ENCODE measurements around the gene AOPEP.

Gene AOPEP

GRCh38 chr9:95025213-95026147, 299.0 kb downstream of the AOPEP start:
- DNase-seq, result no peak

DNA sequence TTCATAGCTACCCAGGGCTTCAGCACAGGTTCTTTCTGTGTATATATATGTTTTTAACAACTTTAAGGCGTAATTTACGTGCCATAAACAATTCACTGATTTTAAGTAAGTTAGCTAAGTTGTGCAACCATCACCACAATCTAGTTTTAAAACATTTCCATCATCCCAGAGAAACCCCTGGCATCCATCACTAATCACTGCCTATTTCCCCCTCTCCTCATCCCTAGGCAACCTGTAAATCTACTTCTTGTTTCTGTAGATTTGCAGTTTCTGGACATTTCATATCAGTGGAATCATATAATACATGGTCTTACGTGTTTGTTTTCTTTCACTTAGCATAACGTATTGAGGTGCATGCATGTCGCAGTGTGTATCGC, 299.6 kb downstream of the AOPEP start:
- DNase-seq, result no peak

- no peak for DNase-seq
Measured at GRCh38 chr9:95027914-95028852, 301.7 kb downstream of the AOPEP start.

DNA sequence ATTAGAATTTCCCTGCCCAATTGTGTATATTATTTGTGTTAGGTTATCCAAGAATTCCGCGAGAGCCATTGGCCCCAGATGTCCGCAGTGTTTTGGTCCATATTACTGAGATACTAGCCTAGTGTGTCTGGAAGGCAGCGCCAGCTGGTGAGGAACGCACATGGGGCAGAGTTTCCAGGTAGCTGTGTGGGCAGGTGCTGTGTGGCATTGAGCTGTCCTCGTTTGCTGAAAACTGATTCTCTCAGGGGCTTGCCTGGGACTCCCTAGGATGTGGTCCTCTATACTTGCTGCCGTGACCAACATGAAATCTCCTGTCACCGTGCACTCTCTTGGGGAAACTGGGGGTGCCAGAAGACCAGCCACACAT, 302.3 kb downstream of the AOPEP start:
- no peak for DNase-seq

DNA sequence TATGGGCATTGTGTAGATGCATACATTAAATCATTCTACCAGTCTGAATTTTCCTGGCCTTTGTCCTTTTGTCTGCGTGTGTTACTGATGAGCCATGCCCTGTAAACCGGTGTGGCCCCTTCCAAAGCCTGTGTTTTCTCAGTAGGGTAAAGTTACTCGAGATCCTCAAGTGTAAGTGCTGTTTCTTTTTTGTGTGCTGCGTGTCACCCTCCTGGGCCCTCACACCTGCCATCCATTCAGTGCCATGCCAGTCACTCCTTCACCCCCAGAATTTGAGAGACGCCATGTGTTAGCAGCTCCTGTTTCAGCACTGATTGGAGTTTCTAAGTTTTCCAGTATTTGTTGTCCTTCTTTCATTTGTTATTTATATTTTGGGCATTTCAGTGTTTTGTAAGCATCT, 302.8 kb downstream of the AOPEP start:
- DNase-seq, result no peak

GRCh38 chr9:95029720-95030119, 303.2 kb downstream of the AOPEP start:
- DNase-seq, result no peak

- no peak for DNase-seq
Measured at GRCh38 chr9:95030344-95030743, 303.8 kb downstream of the AOPEP start.

DNA sequence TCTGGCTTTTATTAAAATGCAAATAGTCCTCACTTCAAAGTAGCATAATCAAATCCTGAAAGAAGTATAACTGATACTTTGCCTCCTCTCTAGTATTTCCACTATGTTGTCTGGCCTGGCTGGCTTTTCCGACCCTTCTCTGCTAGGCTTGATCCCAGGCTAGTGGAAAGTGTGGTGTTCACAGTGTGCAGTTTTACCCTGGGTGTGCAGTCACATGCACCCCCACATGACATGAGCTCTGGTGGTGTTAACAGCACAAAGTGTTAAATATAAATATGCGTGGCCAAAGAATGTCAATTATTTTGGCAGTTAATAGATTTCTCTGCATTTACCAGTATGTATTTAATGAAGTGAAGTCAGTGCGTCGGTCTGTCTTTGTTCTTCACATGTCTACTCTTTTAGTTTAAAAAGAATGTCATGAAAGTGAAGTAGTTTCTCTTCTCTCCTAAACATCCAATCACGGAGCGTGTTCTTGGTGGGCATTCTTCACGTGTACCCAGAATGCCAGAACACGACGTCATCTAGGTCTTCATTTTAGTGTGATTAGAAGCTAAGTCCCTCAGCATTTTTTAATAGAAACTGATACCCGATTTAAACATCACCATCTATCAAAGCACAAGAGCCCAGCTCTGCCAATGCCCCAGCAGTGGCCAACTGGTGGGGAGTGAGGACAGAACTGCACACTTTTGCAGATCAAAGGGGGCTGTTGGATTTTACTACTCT, 304.6 kb downstream of the AOPEP start:
- no peak for DNase-seq

DNA sequence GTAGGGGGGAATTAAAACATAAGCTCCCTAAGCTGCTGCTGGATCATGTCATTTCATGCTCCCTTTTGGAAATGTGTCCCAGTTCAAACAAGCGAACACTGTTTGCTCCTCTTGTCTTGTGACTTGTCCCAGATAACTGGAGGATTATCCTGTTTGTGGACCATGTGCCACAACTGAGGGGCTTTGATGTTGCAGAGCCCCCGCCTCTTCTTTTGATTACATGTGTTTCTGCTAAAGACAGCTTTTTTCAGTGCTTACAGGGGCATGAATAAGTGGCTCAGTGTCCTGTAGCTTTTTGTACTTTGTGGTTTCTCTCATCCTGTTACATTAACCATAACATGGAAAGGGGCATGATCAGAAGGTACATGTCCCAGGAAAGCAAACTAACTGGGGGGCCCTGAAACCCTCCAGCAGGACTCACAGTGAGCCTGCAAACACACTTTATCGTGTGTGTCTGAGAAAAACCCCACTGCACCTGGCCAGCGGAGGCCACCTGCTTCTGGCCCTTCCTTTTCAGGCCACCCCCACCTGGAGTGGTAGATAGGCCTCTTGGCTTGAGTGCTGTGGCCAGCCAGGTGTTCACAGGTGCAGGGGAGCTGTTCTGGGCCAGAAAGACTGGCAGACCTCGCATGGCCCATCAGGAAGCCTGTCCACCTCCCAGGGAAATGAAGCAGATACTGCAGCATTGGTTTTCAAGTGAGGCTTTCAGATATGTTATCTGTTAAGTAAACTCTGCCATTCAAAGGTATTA, 305.4 kb downstream of the AOPEP start:
- DNase-seq, result no peak

DNA sequence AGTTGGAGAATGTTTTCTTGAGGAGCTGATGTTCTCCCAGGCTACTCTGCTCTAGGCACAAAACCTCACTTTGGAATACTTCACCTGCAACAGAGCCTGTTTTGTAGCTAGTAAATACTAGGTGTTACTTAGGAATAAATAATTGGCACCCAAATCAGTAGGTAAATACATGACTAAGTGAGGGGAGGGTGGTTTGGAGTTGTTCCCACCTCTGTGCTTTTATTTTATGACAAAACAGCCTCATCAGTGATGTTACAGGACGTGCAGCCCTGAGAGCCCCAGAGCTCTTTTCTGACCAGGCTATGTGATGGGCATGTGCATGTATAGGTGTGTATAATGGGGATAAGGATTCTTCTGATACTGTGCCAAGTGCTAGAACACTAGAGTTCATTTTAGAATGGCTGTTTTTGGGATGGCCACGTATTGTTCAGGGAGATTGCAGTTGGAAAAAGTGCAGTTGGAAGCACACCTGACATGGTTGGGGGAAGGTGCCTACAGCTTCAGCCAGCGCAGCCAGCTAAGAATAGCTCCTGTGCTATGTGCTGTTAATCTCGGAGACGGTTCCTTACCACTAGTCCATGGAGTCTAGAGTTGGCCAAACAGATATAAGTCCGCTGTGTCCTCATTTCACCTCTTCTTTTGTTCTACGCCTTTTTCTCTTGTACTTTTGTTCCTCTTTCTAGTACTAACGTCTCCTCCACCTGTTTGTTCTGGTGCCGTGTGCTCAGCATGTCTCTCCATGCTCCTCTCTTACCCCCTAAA, 306.3 kb downstream of the AOPEP start:
- no peak for DNase-seq

DNA sequence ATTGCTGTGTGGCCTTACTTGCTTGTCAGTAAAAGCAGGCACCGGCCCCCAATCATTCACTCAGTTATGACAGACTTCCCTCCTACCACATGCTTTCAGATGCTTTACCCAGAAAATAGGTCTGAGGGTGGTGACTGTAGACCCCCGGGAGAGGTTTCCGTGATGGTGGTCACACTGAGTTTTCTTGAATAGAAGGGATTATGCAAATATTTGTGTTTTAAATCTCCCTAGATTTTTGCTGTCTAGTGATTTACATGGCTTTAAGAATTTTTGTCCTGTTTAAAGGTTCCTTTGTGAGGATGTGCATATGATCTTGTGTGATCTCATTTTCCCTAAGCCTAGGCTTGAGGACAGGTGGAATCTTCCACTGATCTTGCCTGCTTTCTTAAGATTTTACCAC, 309.3 kb downstream of the AOPEP start:
- no peak for DNase-seq

- DNase-seq, result no peak
Measured at GRCh38 chr9:95036676-95037075, 310.2 kb downstream of the AOPEP start.

- no peak for DNase-seq
Measured at GRCh38 chr9:95037789-95038521, 311.5 kb downstream of the AOPEP start.

DNA sequence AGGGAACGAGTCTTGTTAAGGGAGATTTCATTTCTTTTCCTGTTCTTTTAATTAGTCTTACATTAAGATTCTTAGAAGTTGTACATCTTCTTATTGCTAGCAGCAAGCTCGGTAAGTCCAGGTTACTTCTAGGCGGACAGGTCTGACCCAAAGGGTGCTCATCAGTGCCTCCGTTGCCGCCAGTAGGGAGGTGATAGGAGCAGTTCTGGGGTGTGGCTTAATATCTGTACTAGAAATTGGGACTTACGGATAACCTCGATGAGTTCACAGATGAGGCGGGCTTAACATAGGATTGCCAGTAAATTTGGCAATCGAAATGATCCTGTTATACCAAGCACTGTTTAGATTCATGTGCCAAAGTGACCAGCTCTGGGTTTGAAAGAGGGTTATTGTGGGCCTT, 312.2 kb downstream of the AOPEP start:
- no peak for DNase-seq

- no peak for DNase-seq
Measured at GRCh38 chr9:95040106-95040505, 313.6 kb downstream of the AOPEP start.

- no peak for DNase-seq
Measured at GRCh38 chr9:95043826-95044225, 317.3 kb downstream of the AOPEP start.

DNA sequence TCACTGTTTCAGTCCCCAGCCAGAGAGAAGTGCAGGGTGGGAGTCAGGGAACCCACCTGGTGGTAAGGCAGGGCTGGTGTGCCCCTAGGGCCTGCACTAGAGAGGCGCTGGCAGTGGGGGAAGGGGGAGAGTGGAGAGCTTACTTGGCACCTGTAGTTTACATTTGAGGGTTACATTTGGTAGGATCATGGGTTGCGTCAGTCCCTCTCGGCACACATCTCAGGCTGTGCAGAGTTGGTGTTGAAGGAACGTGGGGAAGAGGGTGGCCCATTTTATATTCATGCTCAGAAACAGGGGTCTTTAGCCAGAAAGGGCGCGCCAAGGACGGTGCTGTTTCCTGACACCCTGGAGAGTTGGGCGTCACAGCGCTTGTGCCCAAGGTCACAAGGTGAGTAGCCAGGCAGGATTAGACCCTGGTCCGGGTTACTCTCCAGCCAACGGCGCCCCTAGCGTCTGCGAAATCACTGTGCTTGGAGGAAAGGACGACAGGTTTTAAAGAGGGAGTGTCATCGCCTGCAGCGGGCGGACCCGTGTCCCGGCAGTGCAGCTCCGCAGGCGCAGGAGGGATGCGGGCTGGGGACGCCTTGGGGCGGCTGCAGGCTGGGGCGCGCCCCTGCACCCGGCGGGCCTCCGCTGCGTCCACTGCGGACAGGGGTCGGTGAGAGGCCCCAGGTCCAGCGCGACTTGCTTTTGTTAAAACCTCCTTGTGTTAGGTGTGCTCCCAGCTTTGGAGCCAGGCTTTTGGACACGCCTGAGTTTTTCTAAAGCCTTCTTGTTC, 318.4 kb downstream of the AOPEP start:
- DNase-seq, result no peak

GRCh38 chr9:95045751-95046150, 319.3 kb downstream of the AOPEP start:
- no peak for DNase-seq

DNA sequence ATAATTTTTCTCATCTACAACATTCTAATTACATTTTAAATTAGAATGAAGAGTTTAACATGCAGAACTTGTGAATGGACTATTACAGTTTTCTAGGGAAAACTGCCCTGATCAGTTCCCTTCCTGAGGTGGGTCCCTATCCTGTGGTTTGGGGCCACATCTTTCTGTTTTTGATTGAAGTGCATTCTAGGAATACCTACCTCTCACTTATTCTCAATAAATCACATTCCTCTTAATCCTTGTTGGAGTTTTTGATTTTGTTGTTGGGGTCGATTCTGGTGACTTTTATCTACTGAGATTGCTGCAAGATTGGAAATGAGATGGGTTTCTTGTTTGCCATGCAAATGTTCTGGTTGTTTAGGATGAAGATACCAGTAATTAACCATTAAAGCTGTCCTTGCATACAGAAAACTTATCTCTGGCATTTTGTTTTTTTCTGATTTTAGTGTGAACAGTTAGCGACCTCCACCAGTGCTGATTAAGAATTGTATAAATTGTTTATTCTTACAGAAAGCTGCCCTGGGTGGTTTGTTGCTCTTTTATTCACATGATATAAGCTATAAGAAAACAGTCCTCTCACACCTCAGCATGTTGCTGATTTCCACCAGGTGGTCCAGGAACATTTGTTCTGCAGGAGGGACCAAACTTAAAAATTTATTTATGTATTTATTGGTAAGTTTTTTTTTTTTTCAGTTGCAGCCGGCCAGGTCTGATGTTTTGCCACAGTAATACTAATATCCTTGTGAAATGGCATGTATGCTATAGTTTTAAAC, 321.1 kb downstream of the AOPEP start:
- DNase-seq, result no peak

Measured in cerebellar nuclear complex (tissue), 1 donor.